ENCODE results near the gene FRMD4B.

DNA sequence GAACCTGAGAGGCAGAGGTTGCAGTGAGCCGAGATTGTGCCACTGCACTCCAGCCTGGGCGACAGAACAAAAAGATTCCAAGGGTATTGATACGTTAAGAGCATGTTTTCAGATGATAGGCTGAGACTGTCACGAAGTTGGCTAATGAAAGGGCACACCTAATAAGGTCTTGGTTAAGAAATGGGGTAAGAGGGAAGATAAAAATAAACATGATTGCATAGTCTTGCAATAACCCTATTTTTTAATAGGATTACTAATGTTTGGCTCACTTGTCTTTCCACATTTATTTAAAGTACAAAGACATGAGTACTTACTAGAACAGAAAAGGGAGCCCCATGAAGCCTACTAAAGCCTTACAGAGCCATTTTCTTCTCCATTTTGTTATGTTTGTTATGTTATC lies 109.0 kb downstream of the FRMD4B start:
- no peak for TF ChIP-seq POLR2A (IDR thresholded peaks at IDR 0.05)
- TF ChIP-seq, protein P1, sequence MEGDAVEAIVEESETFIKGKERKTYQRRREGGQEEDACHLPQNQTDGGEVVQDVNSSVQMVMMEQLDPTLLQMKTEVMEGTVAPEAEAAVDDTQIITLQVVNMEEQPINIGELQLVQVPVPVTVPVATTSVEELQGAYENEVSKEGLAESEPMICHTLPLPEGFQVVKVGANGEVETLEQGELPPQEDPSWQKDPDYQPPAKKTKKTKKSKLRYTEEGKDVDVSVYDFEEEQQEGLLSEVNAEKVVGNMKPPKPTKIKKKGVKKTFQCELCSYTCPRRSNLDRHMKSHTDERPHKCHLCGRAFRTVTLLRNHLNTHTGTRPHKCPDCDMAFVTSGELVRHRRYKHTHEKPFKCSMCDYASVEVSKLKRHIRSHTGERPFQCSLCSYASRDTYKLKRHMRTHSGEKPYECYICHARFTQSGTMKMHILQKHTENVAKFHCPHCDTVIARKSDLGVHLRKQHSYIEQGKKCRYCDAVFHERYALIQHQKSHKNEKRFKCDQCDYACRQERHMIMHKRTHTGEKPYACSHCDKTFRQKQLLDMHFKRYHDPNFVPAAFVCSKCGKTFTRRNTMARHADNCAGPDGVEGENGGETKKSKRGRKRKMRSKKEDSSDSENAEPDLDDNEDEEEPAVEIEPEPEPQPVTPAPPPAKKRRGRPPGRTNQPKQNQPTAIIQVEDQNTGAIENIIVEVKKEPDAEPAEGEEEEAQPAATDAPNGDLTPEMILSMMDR (IDR thresholded peaks at IDR 0.05): no peak
- TF ChIP-seq EP300 (IDR thresholded peaks at IDR 0.05): no peak
- no peak for TF ChIP-seq POLR2AphosphoS5 (IDR thresholded peaks at IDR 0.05)
